Measurements from ENCODE around the gene ATP11A.

The ATP11A gene

GRCh38 chr13:112772929-112773328 is 83.1 kb downstream of the ATP11A start:
- no peak for TF ChIP-seq CTCF (IDR thresholded peaks at IDR 0.05; ENCODE audit: low read depth, low read length)
- no peak for DNase-seq (ENCODE audit: low read depth, low spot score)
- in situ Hi-C loops (cut with HindIII; ENCODE audit: low sequenced_read_pairs): no loop called here
- no peak overlapping the region for H3K4me3 ChIP-seq (ENCODE audit: low read depth, low read length)

DNA sequence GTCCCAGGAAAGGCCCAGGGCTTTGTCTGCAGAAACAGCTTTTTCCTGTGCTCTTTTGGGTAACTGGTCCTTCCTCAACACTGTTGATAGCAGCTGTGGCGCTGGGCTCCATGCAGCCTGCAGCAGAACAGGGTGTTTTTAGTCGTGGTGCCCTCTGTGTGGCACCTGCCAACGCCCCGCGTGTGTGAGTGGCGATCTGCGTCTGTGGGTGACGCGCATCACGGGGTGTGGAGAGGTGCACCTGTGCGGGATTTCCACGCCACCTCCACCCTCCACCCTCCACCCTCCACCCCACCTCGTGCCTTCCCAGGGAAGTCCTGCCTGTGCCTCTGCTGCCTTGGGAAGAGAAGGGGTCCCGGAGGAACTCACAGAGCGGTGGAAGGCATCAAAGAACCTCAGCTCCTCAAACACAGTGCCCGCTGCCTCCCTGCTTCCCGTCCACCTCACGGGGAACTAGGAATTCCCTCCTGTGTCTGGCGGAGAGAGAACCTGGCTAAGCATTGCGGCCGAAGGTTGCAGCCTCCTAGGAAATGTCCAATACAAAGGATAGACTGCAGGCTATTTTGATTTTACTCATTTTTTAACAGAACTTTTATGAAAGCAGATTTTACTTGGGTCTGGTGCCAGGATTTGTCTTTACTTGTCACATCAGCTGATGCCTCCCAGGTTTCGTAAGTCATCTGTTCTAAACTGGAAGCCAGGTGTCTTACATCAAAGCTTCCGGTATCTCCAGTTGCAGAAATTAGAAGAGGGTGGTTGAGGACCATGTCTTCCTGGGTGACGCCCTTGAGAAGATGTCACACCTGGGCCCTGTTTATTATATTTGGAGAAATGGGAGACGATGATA is 84.0 kb downstream of the ATP11A start:
- TF ChIP-seq CTCF (IDR thresholded peaks at IDR 0.05; ENCODE audit: low read depth, low read length): no peak
- in situ Hi-C loops (cut with HindIII; ENCODE audit: low sequenced_read_pairs): no loop called here
- DNase-seq (ENCODE audit: low read depth, low spot score): no peak
- no peak overlapping the region for H3K4me3 ChIP-seq (ENCODE audit: low read depth, low read length)

DNA sequence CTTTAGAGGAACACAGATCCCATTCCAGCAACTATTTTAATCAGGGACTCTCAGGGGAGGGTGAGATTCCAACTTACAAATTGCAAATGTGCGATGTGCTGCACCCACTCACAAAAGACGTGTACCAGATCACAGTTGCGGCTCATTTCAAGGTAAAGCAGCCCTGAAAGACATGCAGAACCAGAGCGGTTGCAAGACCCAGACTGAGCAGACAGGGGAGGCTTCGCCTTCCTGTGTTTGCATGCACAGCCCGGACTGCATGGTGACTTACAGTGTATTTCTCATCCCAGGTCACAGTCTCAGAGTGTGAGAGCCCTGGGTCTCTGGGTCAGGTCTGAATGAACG is 84.6 kb downstream of the ATP11A start:
- DNase-seq (ENCODE audit: low read depth, low spot score): no peak
- TF ChIP-seq CTCF (IDR thresholded peaks at IDR 0.05; ENCODE audit: low read depth, low read length): no peak
- no peak overlapping the region for H3K4me3 ChIP-seq (ENCODE audit: low read depth, low read length)
- in situ Hi-C loops (cut with HindIII; ENCODE audit: low sequenced_read_pairs): no loop called here

DNA sequence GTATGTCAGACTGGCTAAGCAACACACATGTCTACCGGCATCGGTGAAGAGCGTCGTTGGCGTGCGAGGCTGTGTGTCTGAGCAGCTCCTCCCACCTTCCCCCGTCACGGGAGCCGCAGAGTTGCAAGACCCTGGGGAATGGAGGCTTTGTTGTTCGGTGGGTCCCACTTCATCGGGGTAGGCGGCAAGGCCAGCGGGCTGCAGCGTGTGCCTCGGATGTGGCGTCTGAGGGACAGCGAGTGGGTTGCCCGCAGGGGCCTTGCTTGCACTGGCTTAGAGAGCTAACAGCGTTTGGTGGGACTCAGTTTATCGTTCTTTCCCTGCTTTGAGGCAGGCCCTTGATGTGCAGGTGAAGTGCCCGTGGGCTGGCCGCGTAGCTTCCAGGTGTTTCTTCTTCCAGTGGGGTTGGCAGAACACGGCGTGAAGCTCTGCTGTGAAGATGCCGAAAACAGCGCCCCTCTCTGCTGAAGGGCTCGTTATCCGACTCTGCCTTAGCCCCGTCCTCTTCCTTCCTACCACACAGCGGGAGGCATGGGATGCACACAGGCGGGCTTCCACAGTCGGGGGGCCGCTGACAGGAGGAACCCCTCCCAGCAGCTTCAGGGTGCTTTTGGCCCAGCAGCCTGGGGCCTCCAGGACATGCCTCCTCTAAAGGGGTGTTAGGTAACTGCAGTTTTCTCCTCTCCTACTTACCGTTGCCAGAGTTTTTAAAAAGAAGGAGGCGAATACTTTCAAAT is 85.2 kb downstream of the ATP11A start:
- TF ChIP-seq CTCF (IDR thresholded peaks at IDR 0.05; ENCODE audit: low read depth, low read length): no peak
- no peak for DNase-seq (ENCODE audit: low read depth, low spot score)
- no peak overlapping the region for H3K4me3 ChIP-seq (ENCODE audit: low read depth, low read length)
- in situ Hi-C loops (cut with HindIII; ENCODE audit: low sequenced_read_pairs): no loop called here

DNA sequence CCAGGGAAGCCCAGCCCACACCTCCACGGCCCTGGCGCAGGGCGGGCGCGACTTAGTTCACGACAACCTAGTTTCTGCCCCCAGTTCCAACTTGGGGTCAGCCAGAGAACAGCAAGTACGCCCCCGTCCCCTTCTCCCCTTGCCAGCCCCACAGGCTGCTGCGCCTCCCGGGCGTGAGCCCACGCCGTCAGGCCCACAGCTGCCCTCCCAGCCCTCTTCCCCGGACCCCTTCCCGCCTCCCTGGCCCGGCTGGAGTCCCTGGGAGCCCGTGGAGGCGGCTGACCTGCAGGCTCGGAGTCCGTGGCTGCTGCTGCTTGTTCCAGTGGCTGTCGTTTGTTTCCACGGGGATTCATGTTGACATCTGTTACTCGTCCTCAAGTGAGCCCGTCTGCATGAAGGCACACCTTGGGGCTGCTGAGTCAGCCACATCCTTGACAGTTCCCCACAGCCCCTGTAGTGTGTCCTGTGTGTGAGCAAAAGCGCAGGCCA is 86.0 kb downstream of the ATP11A start:
- TF ChIP-seq CTCF (IDR thresholded peaks at IDR 0.05; ENCODE audit: low read depth, low read length): no peak
- H3K4me3 ChIP-seq (ENCODE audit: low read depth, low read length): no peak overlapping the region
- in situ Hi-C loops (cut with HindIII; ENCODE audit: low sequenced_read_pairs): no loop called here
- DNase-seq (ENCODE audit: low read depth, low spot score): no peak

GRCh38 chr13:112776354-112776753 is 86.5 kb downstream of the ATP11A start:
- no peak for TF ChIP-seq CTCF (IDR thresholded peaks at IDR 0.05; ENCODE audit: low read depth, low read length)
- DNase-seq (ENCODE audit: low read depth, low spot score): no peak
- no peak overlapping the region for H3K4me3 ChIP-seq (ENCODE audit: low read depth, low read length)
- in situ Hi-C loops (cut with HindIII; ENCODE audit: low sequenced_read_pairs): no loop called here

All from astrocyte of the spinal cord (primary cell).